Fibroblast of lung (primary cell): ENCODE measurements around the gene ETHE1. TPM values are rescaled to one million over a fixed set of nuclear protein-coding genes. Genes with fewer than 3 reads are reported as not detected.

ENCODE experiments used
- DNase-seq, 2 donors: peaks; one replicate each; pipeline versions ENCODE4 v3.0.0 to v3.0.0-alpha.2; 2010; ENCODE audit warnings: low read depth in 2 of 2
- H2AFZ ChIP-seq: 2 replicates; pipeline ENCODE4 v1.5.1; 2012; ENCODE audit warnings: low read length, control low read depth, inconsistent platforms
- H3K27ac ChIP-seq: 2 replicates; pipeline ENCODE4 v1.5.1; 2011; ENCODE audit warnings: low read length, control low read depth; ENCODE audit not compliant: insufficient read depth
- H3K27me3 ChIP-seq: 2 replicates; pipeline ENCODE4 v1.5.1; 2011; ENCODE audit warnings: mild to moderate bottlenecking, low read length; ENCODE audit not compliant: control insufficient read depth, insufficient read depth
- H3K36me3 ChIP-seq: 2 replicates; pipeline ENCODE4 v1.5.1; 2011; ENCODE audit warnings: low read length; ENCODE audit not compliant: control insufficient read depth, insufficient read depth
- H3K4me1 ChIP-seq: 2 replicates; pipeline ENCODE4 v1.5.1; 2011; ENCODE audit warnings: low read length; ENCODE audit not compliant: control insufficient read depth, insufficient read depth; ENCODE audit errors: extremely low read depth
- H3K4me2 ChIP-seq: 2 replicates; pipeline ENCODE4 v1.5.1; 2011; ENCODE audit warnings: low read length, control low read depth; ENCODE audit not compliant: insufficient read depth; ENCODE audit errors: extremely low read depth
- H3K4me3 ChIP-seq, 4 experiments: fragments of 200-600 bp in 1 of 4; sonication (generic) in 1 of 4; replicated peaks in 1 of 4; 2 replicates each; pipeline ENCODE4 v1.5.1; 2011 to 2016; ENCODE audit warnings: low read length in 4 of 4, low read depth in 3 of 4, mild to moderate bottlenecking in 3 of 4, control low read depth in 2 of 4, inconsistent platforms in 1 of 4, mixed read lengths in 1 of 4; ENCODE audit not compliant: insufficient read depth in 1 of 4; ENCODE audit errors: control extremely low read depth in 1 of 4
- H3K79me2 ChIP-seq: 2 replicates; pipeline ENCODE4 v1.5.1; 2012; ENCODE audit warnings: mild to moderate bottlenecking, low read length, inconsistent platforms; ENCODE audit not compliant: control insufficient read depth, insufficient read depth
- H3K9ac ChIP-seq: 2 replicates; pipeline ENCODE4 v1.5.1; 2011; ENCODE audit warnings: mild to moderate bottlenecking, low read length, control low read depth; ENCODE audit not compliant: insufficient read depth
- H3K9me3 ChIP-seq: 2 replicates; pipeline ENCODE4 v1.5.1; 2012; ENCODE audit warnings: low read depth, low read length; ENCODE audit not compliant: control insufficient read depth, insufficient read depth
- H4K20me1 ChIP-seq: 2 replicates; pipeline ENCODE4 v1.5.1; 2011; ENCODE audit warnings: low read length; ENCODE audit not compliant: control insufficient read depth, insufficient read depth; ENCODE audit errors: extremely low read depth
- EZH2 ChIP-seq: IDR thresholded peaks from 2 replicates; pipeline ENCODE4 v1.5.1; 2012; ENCODE audit warnings: low read length, control low read depth, mild to moderate bottlenecking; ENCODE audit errors: missing control alignments
- polyA plus RNA-seq, 2 donors: library from polyadenylated mRNA; depleted of rRNA in 1 of 2; stranded (reverse) in 1 of 2; unstranded in 1 of 2; fragments of >200 nt; gene quantifications; 2 replicates each; pipeline ENCODE4 v1.2.1, GENCODE V29; 2011 to 2012; ENCODE audit warnings: missing spikeins in 1 of 2
- total RNA-seq: library from RNA; depleted of rRNA; stranded (reverse); fragments of >200 nt; gene quantifications from 2 replicates; pipeline ENCODE4 v1.2.1, GENCODE V29; 2014
- TF ChIP-seq, protein P1 (sequence below), 2 donors: IDR thresholded peaks in 1 of 2; conservative IDR thresholded peaks in 1 of 2; 1 replicate in 1 of 2; 2 replicates in 1 of 2; pipeline ENCODE4 v1.5.1; 2011 to 2012; ENCODE audit warnings: low read length in 2 of 2, control low read depth in 1 of 2, inconsistent platforms in 1 of 2, low read depth in 1 of 2, mild to moderate bottlenecking in 1 of 2

Gene ETHE1
- total and polyA plus RNA-seq, 2 donors (not counting 1 experiment from before 2014, with no cell fraction given), result 65.2 to 112 TPM

DNA sequence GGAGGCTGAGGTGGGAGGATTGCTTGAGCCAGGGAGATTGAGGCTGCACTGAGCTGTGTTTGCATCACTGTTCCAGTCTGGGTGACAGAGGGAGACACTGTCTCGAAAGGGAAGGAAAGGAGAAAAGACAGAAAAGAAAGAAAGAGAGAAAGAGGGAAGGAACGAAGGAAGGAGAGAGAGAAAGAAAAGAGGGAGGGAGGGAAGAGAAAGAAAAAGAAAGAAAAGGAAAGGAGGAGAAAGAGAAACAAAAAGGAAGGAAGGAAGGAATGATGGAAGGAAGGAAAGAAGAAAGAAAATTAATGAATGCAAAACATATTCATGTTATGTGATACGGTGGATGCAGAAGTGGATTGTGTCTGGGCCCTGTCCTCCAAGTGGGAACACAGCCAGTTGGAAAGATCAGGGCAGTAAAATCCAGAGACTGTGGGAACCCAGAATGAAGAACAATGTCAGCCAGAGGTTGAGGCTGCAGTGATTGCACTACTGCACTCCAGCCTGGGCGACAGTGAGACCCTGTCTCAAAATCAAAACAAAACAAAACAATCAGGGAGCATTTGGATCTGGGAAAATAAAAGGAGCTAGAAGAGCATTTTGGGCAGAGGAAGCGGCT lies 28.7 kb downstream of the ETHE1 start:
- Histone ChIP-seq H3K36me3 (peaks cover 9% of the 10 kb centered on the region), H3K9me3 (no peaks in the 10 kb centered on the region), H3K4me2 (no peak overlapping the region), H3K4me1 (peaks cover 5% of the 10 kb centered on the region), H2AFZ (no peak overlapping the region), H3K79me2 (no peaks in the 10 kb centered on the region), H3K27ac (no peak overlapping the region), H3K27me3 (no peaks in the 10 kb centered on the region), H3K4me3 (no peak overlapping the region), H3K9ac (no peak overlapping the region), H4K20me1 (no peaks in the 10 kb centered on the region)
- DNase-seq, result no peak
- no peak for TF ChIP-seq EZH2
- TF ChIP-seq, protein P1, sequence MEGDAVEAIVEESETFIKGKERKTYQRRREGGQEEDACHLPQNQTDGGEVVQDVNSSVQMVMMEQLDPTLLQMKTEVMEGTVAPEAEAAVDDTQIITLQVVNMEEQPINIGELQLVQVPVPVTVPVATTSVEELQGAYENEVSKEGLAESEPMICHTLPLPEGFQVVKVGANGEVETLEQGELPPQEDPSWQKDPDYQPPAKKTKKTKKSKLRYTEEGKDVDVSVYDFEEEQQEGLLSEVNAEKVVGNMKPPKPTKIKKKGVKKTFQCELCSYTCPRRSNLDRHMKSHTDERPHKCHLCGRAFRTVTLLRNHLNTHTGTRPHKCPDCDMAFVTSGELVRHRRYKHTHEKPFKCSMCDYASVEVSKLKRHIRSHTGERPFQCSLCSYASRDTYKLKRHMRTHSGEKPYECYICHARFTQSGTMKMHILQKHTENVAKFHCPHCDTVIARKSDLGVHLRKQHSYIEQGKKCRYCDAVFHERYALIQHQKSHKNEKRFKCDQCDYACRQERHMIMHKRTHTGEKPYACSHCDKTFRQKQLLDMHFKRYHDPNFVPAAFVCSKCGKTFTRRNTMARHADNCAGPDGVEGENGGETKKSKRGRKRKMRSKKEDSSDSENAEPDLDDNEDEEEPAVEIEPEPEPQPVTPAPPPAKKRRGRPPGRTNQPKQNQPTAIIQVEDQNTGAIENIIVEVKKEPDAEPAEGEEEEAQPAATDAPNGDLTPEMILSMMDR (conservative IDR thresholded peaks at IDR 0.05 in 1 of 2, IDR thresholded peaks at IDR 0.05 in 1 of 2; ENCODE audit: low read depth in 1 of 2, low read length in 2 of 2), result no peak

DNA sequence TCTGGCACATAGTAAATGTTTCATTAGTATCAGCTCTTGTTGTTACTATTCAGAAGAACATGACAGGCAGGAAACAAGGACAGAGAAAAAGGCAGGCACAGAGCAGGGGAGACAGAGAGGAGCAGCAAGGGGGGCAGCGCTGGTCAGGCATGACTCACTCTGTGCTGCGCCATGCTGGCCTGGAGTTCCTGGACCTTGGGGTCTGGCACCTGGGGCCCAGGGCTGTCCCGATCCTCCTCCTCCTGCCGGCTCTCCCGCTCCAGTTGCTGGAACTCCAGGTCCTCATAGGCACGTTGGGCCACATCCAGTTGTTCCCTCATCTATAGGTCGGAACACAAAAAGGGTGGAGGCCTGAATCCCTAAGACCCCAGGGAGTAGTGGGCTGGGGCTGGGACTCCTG lies 30.0 kb downstream of the ETHE1 start:
- Histone ChIP-seq H4K20me1 (no peaks in the 10 kb centered on the region), H3K4me2 (no peak overlapping the region), H3K9me3 (no peaks in the 10 kb centered on the region), H3K4me3 (no peak overlapping the region), H3K4me1 (no peaks in the 10 kb centered on the region), H3K36me3 (peaks cover 9% of the 10 kb centered on the region), H3K79me2 (no peaks in the 10 kb centered on the region), H2AFZ (no peak overlapping the region), H3K9ac (no peak overlapping the region), H3K27ac (no peak overlapping the region), H3K27me3 (no peaks in the 10 kb centered on the region)
- TF ChIP-seq, protein P1 (conservative IDR thresholded peaks at IDR 0.05 in 1 of 2, IDR thresholded peaks at IDR 0.05 in 1 of 2; ENCODE audit: low read depth in 1 of 2, low read length in 2 of 2), result no peak
- no peak for TF ChIP-seq EZH2
- DNase-seq, result no peak

DNA sequence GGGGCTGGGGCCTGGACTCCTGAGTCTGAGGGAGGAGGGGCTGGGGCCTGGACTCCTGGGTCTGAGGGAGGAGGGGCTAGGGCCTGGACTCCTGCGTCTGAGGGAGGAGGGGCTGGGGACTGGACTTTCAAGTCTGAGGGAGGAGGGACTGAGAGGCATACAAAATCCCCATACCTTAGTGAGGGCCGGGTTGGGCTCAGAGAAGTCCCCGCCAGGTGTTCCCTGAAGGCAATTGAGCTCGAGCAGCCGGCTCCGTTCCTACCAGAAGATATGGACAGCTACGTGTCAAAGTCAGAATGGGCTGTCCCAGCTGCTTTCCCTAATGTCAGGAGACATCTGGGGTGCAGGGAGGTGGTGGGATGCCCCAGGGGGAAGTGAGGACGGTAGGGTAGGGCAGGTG lies 31.9 kb downstream of the ETHE1 start:
- Histone ChIP-seq H3K27ac (no peak overlapping the region), H2AFZ (no peak overlapping the region), H4K20me1 (no peaks in the 10 kb centered on the region), H3K36me3 (peaks cover 6% of the 10 kb centered on the region), H3K27me3 (no peaks in the 10 kb centered on the region), H3K79me2 (no peaks in the 10 kb centered on the region), H3K4me1 (no peaks in the 10 kb centered on the region), H3K9me3 (no peaks in the 10 kb centered on the region), H3K9ac (no peak overlapping the region), H3K4me2 (no peak overlapping the region), H3K4me3 (no peak overlapping the region)
- TF ChIP-seq, protein P1 (conservative IDR thresholded peaks at IDR 0.05 in 1 of 2, IDR thresholded peaks at IDR 0.05 in 1 of 2; ENCODE audit: low read depth in 1 of 2, low read length in 2 of 2), result no peak
- TF ChIP-seq EZH2, result no peak
- DNase-seq, result no peak
